Transverse colon (tissue), 3 donors: ENCODE measurements around the gene COX7B2.

Source experiments
- POLR2A ChIP-seq: fragments of 450-650 bp; IDR thresholded peaks from one replicate; pipeline ENCODE4 v1.6.1; 2016; ENCODE audit warnings: antibody characterized with exemption, mild to moderate bottlenecking, moderate library complexity
- TF ChIP-seq, protein P1 (sequence below), 5 experiments: fragments of 200-600 bp in 3 of 5; fragments of 450-650 bp in 2 of 5; sonication (generic) in 3 of 5; IDR thresholded peaks; 1 replicate in 2 of 5; 2 replicates in 3 of 5; pipeline ENCODE4 v1.5.1; 2016 to 2017; ENCODE audit warnings: antibody characterized with exemption in 5 of 5, inconsistent platforms in 3 of 5, mild to moderate bottlenecking in 2 of 5, moderate library complexity in 1 of 5

- TF ChIP-seq, protein P1, sequence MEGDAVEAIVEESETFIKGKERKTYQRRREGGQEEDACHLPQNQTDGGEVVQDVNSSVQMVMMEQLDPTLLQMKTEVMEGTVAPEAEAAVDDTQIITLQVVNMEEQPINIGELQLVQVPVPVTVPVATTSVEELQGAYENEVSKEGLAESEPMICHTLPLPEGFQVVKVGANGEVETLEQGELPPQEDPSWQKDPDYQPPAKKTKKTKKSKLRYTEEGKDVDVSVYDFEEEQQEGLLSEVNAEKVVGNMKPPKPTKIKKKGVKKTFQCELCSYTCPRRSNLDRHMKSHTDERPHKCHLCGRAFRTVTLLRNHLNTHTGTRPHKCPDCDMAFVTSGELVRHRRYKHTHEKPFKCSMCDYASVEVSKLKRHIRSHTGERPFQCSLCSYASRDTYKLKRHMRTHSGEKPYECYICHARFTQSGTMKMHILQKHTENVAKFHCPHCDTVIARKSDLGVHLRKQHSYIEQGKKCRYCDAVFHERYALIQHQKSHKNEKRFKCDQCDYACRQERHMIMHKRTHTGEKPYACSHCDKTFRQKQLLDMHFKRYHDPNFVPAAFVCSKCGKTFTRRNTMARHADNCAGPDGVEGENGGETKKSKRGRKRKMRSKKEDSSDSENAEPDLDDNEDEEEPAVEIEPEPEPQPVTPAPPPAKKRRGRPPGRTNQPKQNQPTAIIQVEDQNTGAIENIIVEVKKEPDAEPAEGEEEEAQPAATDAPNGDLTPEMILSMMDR (IDR thresholded peaks at IDR 0.05) = no peak
- no peak for TF ChIP-seq POLR2A
Observed at GRCh38 chr4:46900082-46900481, 9.0 kb downstream of the COX7B2 start.
